B cell (primary cell): Measurements from ENCODE around the gene ZNF93. TPM values are rescaled to one million over a fixed set of nuclear protein-coding genes. Genes with fewer than 3 reads are reported as not detected.
"Not testable (repeated sequence)": the region's sequence is repeated elsewhere in the genome, so short reads cannot be mapped to it uniquely, and the experiment has no call there.

Experiments used
- ATAC-seq: fragments of 200-7000 bp; cut with Tn5 transposase; one replicate; pipeline ENCODE4 v1.10.0; 2021; ENCODE audit warnings: low read depth, mild to moderate bottlenecking, moderate number of reproducible peaks, moderate library complexity
- CTCF ChIA-PET: fragments of 350-600 bp; sonication (Branson Sonifier 250); formaldehyde crosslinking; loops from one replicate; lab custom pipeline; 2021; ENCODE audit warnings: antibody characterized with exemption, inconsistent platforms; lab: Charles Lee
- POLR2A ChIA-PET: fragments of 350-600 bp; sonication (Branson Sonifier 250); formaldehyde crosslinking; loops from one replicate; lab custom pipeline; 2021; ENCODE audit warnings: antibody characterized with exemption; lab: Charles Lee
- DNase-seq: peaks from one replicate; pipeline ENCODE4 v3.0.0; 2013
- H2AFZ ChIP-seq: 2 replicates; pipeline ENCODE4 v1.6.1; 2012; ENCODE audit warnings: mild to moderate bottlenecking, low read depth, low read length; ENCODE audit not compliant: insufficient read depth, poor library complexity, severe bottlenecking
- H3K27ac ChIP-seq, 2 donors: 1 replicate in 1 of 2; 2 replicates in 1 of 2; pipeline ENCODE4 v1.5.1; 2012 to 2013; ENCODE audit warnings: low read length in 2 of 2, mild to moderate bottlenecking in 2 of 2, moderate library complexity in 1 of 2
- H3K27me3 ChIP-seq, 4 experiments: fragments of 200-600 bp in 1 of 4; sonication (generic) in 1 of 4; replicated peaks in 1 of 4; 1 replicate in 2 of 4; 2 replicates in 2 of 4; pipeline versions ENCODE4 v1.6.1 to v1.7.0; 2013 to 2016; ENCODE audit warnings: low read length in 3 of 4, mild to moderate bottlenecking in 2 of 4, mixed read lengths in 1 of 4, moderate library complexity in 1 of 4; ENCODE audit not compliant: insufficient read depth in 4 of 4, control insufficient read depth in 3 of 4; ENCODE audit errors: control extremely low read depth in 1 of 4
- H3K36me3 ChIP-seq, 2 experiments: replicated peaks in 1 of 2; 1 replicate in 1 of 2; 2 replicates in 1 of 2; pipeline versions ENCODE4 v1.6.1 to v1.7.1; 2013; ENCODE audit warnings: low read length in 1 of 2; ENCODE audit not compliant: insufficient read depth in 2 of 2, control insufficient read depth in 1 of 2; ENCODE audit errors: control extremely low read depth in 1 of 2, extremely low read depth in 1 of 2
- H3K4me1 ChIP-seq, 2 donors: fragments of 200-600 bp in 1 of 2; sonication (generic) in 1 of 2; 1 replicate in 1 of 2; 2 replicates in 1 of 2; pipeline versions ENCODE4 v1.5.1 to v1.6.1; 2013 to 2017; ENCODE audit warnings: low read length in 2 of 2; ENCODE audit not compliant: control insufficient read depth in 2 of 2, insufficient read depth in 2 of 2
- H3K4me2 ChIP-seq: replicated peaks from 2 replicates; pipeline ENCODE3; 2012; ENCODE audit warnings: mild to moderate bottlenecking, low read depth, low read length; ENCODE audit not compliant: poor library complexity, severe bottlenecking
- H3K4me3 ChIP-seq, 5 experiments: fragments of 200-600 bp in 1 of 5; sonication (generic) in 1 of 5; 1 replicate in 3 of 5; 2 replicates in 2 of 5; pipeline versions ENCODE4 v1.5.1 to v1.7.0; 2011 to 2016; ENCODE audit warnings: low read length in 4 of 5, mild to moderate bottlenecking in 4 of 5, low read depth in 2 of 5, control low read depth in 1 of 5, moderate library complexity in 1 of 5; ENCODE audit not compliant: insufficient read depth in 1 of 5; ENCODE audit errors: control extremely low read depth in 1 of 5, extremely low read depth in 1 of 5
- H3K79me2 ChIP-seq: fragments of 200-600 bp; sonication (generic); one replicate; pipeline ENCODE4 v1.6.0; 2016; ENCODE audit warnings: low read length; ENCODE audit not compliant: control insufficient read depth, insufficient read depth
- H3K9ac ChIP-seq: fragments of 200-600 bp; sonication (generic); 2 replicates; pipeline ENCODE4 v1.6.1; 2017; ENCODE audit warnings: mild to moderate bottlenecking, low read length, moderate library complexity
- H3K9me3 ChIP-seq, 3 donors: one replicate each; pipeline versions ENCODE4 v1.6.1 to v1.7.1; 2013; ENCODE audit warnings: low read length in 2 of 3; ENCODE audit not compliant: control insufficient read depth in 2 of 3, insufficient read depth in 1 of 3; ENCODE audit errors: control extremely low read depth in 1 of 3
- H4K20me1 ChIP-seq: 2 replicates; pipeline ENCODE4 v1.6.0; 2012; ENCODE audit warnings: mild to moderate bottlenecking, low read length; ENCODE audit not compliant: insufficient read depth, control insufficient read depth, poor library complexity, severe bottlenecking
- H3K27ac Mint-ChIP-seq: one replicate; pipeline ENCODE4 v1.8.0; 2021; ENCODE audit warnings: mixed read lengths
- H3K27me3 Mint-ChIP-seq: one replicate; pipeline ENCODE4 v1.8.0; 2021; ENCODE audit warnings: mixed read lengths
- H3K4me1 Mint-ChIP-seq: one replicate; pipeline ENCODE4 v1.8.0; 2021; ENCODE audit warnings: mixed read lengths
- H3K4me3 Mint-ChIP-seq: one replicate; pipeline ENCODE4 v1.8.0; 2021; ENCODE audit warnings: mixed read lengths
- H3K9me3 Mint-ChIP-seq: one replicate; pipeline ENCODE4 v1.8.0; 2022; ENCODE audit warnings: mixed read lengths; ENCODE audit not compliant: insufficient read depth
- CTCF ChIP-seq: fragments of 200-600 bp; IDR thresholded peaks from one replicate; pipeline ENCODE4 v1.8.0; 2022; ENCODE audit warnings: antibody characterized with exemption, mild to moderate bottlenecking
- EZH2 ChIP-seq: IDR thresholded peaks from 2 replicates; pipeline ENCODE4 v1.6.1; 2012; ENCODE audit warnings: borderline replicate concordance, low read depth, mild to moderate bottlenecking, moderate library complexity, low read length; ENCODE audit not compliant: insufficient read depth, poor library complexity, severe bottlenecking
- WGBS: methylation state at CpG from one replicate; pipeline ENCODE4 v1.1.5; 2013; ENCODE audit warnings: missing lambda C conversion rate; ENCODE audit not compliant: insufficient coverage; 5-methylcytosine and 5-hydroxymethylcytosine counted together
- intact Hi-C: fragments of 100-400 bp; cut with micrococcal nuclease; formaldehyde crosslinking; loops from one replicate; pipeline ENCODE4 v1.10.0; 2022
- polyA plus RNA-seq: library from polyadenylated mRNA; depleted of rRNA; stranded (reverse); fragments of >200 nt; gene quantifications from 2 replicates; pipeline ENCODE4 v1.2.3, GENCODE V29; 2012
- total RNA-seq, 2 donors: library from RNA; stranded (reverse); fragments of 120-200 nt in 1 of 2; gene quantifications; 1 replicate in 1 of 2; 2 replicates in 1 of 2; pipeline versions ENCODE4 v1.2.3 to v1.2.4, GENCODE V29; 2013 to 2022

Gene ZNF93
- total and polyA plus RNA-seq, 2 donors (not counting 1 experiment from before 2014, with no cell fraction given): 4.8 to 13.3 TPM

GRCh38 chr19:19877724-19878123, 23.0 kb upstream of the ZNF93 start:
- intact Hi-C loops: no loop called here
- H3K4me1 Mint-ChIP-seq: peaks cover 4% of the 10 kb centered on the region
- Histone ChIP-seq H3K79me2 (peaks cover 77% of the 10 kb centered on the region), H3K9ac (no peak overlapping the region), H2AFZ (no peak overlapping the region), H3K4me3 (no peak overlapping the region), H3K27ac (no peak overlapping the region), H3K4me1 (no peaks in the 10 kb centered on the region), H3K36me3 (peaks cover 2 to 22% of the 10 kb centered on the region in 2 experiments), H3K27me3 (no peaks in the 10 kb centered on the region), H4K20me1 (peaks cover 6% of the 10 kb centered on the region), H3K4me2 (no peak overlapping the region), H3K9me3 (peaks cover 0 to 5% (median 3%) of the 10 kb centered on the region in 3 donors)
- no peak overlapping the region for H3K27ac Mint-ChIP-seq
- CTCF ChIA-PET: no interaction called here
- no peaks in the 10 kb centered on the region for H3K27me3 Mint-ChIP-seq
- no peak overlapping the region for H3K4me3 Mint-ChIP-seq
- no peak for DNase-seq
- no peak for TF ChIP-seq EZH2
- TF ChIP-seq CTCF: no peak
- no peak for ATAC-seq
- POLR2A ChIA-PET: no interaction called here
- no CpG with 5 or more reads among the region's 4 CpGs for WGBS
- H3K9me3 Mint-ChIP-seq: no peaks in the 10 kb centered on the region

- no peaks in the 10 kb centered on the region for H3K4me1 Mint-ChIP-seq
- Histone ChIP-seq H3K4me1 (no peaks in the 10 kb centered on the region), H3K9ac (no peak overlapping the region), H3K4me2 (no peak overlapping the region), H3K4me3 (no peak overlapping the region), H3K9me3 (peaks cover 3 to 26% (median 8%) of the 10 kb centered on the region in 3 donors), H3K27ac (no peak overlapping the region), H3K27me3 (no peaks in the 10 kb centered on the region), H2AFZ (no peak overlapping the region), H3K36me3 (peaks cover 3 to 25% of the 10 kb centered on the region in 2 experiments), H4K20me1 (no peaks in the 10 kb centered on the region), H3K79me2 (peaks cover 26% of the 10 kb centered on the region)
- ChIA-PET POLR2A (no interaction called here), CTCF (no interaction called here)
- no CpG with 5 or more reads among the region's 1 CpG for WGBS
- no peak for DNase-seq
- intact Hi-C loops: no loop called here
- TF ChIP-seq CTCF (no peak), EZH2 (no peak)
- H3K4me3 Mint-ChIP-seq: no peak overlapping the region
- ATAC-seq: no peak
- H3K9me3 Mint-ChIP-seq: peaks cover 4% of the 10 kb centered on the region
- H3K27me3 Mint-ChIP-seq: no peaks in the 10 kb centered on the region
- H3K27ac Mint-ChIP-seq: no peak overlapping the region
Measured at GRCh38 chr19:19884583-19884982, 16.2 kb upstream of the ZNF93 start.

- no CpG with 5 or more reads among the region's 3 CpGs for WGBS
- H3K9ac ChIP-seq, H3K4me2 ChIP-seq, H3K27ac ChIP-seq, H3K27me3 Mint-ChIP-seq, H3K4me3 Mint-ChIP-seq, DNase-seq, H3K27ac Mint-ChIP-seq, H3K4me3 ChIP-seq, intact Hi-C loops, H2AFZ ChIP-seq, POLR2A ChIA-PET, CTCF ChIA-PET, H4K20me1 ChIP-seq, H3K4me1 Mint-ChIP-seq, H3K4me1 ChIP-seq, ATAC-seq, H3K27me3 ChIP-seq: not testable (repeated sequence)
- peaks cover 8 to 22% of the 10 kb centered on the region in 2 experiments for H3K36me3 ChIP-seq
- peaks cover 21% of the 10 kb centered on the region for H3K9me3 Mint-ChIP-seq
- peaks cover 11% of the 10 kb centered on the region for H3K79me2 ChIP-seq
- H3K9me3 ChIP-seq: peaks cover 17 to 67% (median 45%) of the 10 kb centered on the region in 3 donors
Measured at GRCh38 chr19:19892055-19892941, 8.4 kb upstream of the ZNF93 start.
